Myocyte (in vitro differentiated cells): ENCODE results near the gene VASP. TPM values are rescaled to one million over a fixed set of nuclear protein-coding genes. Genes with fewer than 3 reads are reported as not detected.

Experiments used
- DNase-seq: peaks from one replicate; pipeline ENCODE4 v3.0.0-alpha.2; 2012; ENCODE audit warnings: low read depth
- polyA plus RNA-seq: library from polyadenylated mRNA; unstranded; fragments of >200 nt; gene quantifications from one replicate; pipeline ENCODE4 v1.2.1, GENCODE V29; 2012; ENCODE audit warnings: missing spikeins
- total RNA-seq: library from RNA; depleted of rRNA; stranded (reverse); fragments of >200 nt; gene quantifications from 2 replicates; pipeline ENCODE4 v1.2.3, GENCODE V29; 2014

Gene VASP
- 54.9 and 75.2 TPM in 2 replicates for total RNA-seq
- 49.3 TPM for polyA plus RNA-seq

DNA sequence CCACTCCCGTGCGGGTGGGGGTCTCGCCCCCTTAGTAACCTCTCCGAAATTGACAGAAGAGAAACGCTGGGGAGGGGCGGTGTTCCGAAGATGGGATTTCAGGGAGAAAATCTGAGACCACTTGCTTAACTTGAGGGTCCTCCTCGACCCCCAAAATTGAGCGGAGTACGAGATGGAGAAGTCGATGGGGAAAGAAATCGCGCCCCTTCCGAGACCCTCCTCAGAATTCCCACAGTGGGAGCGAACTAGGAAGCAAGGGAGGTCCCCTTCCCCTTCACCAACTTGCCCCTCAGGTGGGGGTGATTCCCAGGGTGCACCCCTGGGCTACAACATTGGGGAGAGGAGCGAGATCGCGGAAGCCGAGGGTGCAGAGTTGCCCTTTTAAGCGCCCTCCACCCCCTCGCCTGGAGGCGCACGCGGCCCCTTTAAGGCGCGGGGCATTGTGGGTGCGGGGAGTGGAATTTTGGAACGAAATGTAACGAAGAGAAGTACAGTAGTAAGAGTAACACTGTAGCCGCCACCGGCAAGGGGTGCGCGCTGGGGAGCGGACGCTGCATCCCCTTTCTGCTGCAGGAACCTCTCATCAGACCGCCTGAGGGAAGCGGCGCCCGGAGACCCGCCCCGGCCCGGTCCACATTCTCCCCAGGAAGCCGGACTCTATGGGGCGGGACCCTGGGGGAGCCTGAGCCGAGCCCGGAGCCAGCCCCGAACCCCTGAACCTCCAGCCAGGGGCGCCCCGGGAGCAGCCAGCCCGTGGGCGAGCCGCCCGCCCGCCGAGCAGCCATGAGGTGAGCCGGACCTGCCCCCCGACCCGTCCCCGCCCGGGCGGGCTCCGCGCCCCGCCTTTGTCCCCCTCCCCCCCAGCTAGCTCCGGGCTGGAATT is at the start of gene VASP:
TSS of gene VASP (plus strand) at position 491 of the 883 bp plus-strand sequence. CDS start at position 784, 293 bp downstream.
- peak; percentile 89 for DNase-seq

GRCh38 chr19:45457776-45458175 is 49.5 kb upstream of the VASP start:
- DNase-seq: no peak

GRCh38 chr19:45460807-45461347 is 46.4 kb upstream of the VASP start:
- no peak for DNase-seq

DNA sequence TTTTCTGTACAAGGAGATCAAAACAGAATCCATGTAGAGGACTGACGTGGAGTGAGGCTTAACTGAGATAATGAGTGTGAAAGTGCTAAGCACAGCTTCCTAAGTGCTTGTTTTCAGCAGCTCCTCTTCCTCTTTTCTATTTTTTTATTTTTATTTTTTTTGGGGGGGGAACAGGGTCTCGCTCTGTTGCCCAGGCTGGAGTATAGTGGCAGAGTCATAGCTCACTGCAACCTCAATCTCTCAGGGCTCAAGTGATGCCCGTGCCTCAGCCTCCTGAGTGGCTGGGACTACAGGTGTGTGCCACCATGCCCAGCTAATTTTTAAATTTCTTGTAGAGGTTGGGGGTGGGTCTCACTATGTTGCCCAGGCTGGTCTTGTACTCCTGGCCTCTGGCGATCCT is 45.1 kb upstream of the VASP start:
- DNase-seq: no peak

- DNase-seq: no peak
Observed at GRCh38 chr19:45463241-45463640, 44.0 kb upstream of the VASP start.

DNA sequence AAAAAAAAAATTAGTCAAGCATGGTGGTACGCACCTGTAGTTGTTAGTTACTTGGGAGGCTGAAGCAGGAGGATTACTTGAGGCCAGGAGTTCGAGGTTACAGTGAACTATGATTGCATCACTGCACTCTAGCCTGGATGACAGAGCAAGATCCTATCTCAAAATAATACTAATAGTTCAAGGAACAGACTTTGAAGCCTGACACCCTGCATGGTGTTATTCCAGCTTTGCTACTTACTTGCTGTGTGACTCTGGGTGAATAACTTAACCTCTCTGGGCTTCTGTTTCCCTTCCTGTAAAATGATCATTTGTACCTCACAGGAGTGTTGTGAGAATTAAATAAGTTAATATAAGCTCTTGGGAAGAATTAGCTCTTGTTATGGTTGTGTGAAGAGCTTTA is 43.0 kb upstream of the VASP start:
- DNase-seq: no peak

DNA sequence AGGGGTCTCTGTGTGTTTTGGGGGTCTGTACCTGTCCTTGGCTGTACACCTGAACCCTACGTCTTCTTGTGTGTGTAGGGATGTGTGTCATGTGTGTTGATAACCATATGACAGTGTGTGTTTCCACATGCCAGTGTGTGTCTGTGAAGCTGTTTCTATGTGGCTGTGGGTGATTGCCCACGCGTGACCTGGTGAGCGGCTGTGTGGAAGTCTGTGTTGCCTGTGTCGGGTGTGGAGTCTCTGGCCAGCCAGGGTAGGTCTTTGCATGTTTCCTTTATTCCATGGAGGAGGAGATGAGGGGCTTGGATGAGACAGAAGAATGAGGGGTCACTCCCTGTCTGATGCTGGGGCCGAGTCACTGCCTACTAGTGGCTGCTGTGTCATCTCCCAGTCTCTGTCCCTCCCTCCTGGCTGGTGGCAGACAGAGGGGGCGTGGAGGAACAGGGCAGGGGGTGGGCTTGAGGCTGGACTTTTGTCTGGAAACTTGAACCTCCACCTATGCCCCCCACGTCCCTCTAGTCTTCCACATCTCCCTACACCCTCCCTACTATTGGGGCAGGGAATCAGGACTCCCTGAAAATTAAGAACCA is 42.3 kb upstream of the VASP start:
- DNase-seq: no peak

DNA sequence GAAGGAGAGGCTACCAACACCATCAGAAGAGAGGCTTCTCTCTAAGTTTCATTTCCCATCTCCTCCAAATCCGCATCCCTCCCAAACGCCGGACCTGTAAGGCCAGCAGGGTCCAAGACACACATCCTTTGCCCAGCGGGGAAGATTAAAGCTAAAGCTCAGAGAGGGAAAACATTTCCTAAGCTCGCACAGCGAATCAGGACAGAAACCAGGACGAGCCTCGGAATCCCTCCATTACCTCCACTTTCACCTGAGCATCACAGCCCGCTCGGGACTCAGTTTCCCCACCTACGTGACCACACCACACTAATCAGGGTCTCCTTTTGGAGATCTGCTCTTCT is 40.2 kb upstream of the VASP start:
- DNase-seq: no peak

- DNase-seq: peak; percentile 96
Observed at GRCh38 chr19:45467456-45468158, 39.7 kb upstream of the VASP start, which contains the start of gene FOSB. Gene FOSB, plus strand, starts transcription at chr19:45467996. Its CDS starts 591 bp downstream, at chr19:45468587.

GRCh38 chr19:45468159-45468651 is 39.1 kb upstream of the VASP start:
- no peak for DNase-seq

GRCh38 chr19:45468803-45469131 is 38.5 kb upstream of the VASP start:
- no peak for DNase-seq

GRCh38 chr19:45469132-45469944 is 37.9 kb upstream of the VASP start:
- peak; percentile 97 for DNase-seq

DNA sequence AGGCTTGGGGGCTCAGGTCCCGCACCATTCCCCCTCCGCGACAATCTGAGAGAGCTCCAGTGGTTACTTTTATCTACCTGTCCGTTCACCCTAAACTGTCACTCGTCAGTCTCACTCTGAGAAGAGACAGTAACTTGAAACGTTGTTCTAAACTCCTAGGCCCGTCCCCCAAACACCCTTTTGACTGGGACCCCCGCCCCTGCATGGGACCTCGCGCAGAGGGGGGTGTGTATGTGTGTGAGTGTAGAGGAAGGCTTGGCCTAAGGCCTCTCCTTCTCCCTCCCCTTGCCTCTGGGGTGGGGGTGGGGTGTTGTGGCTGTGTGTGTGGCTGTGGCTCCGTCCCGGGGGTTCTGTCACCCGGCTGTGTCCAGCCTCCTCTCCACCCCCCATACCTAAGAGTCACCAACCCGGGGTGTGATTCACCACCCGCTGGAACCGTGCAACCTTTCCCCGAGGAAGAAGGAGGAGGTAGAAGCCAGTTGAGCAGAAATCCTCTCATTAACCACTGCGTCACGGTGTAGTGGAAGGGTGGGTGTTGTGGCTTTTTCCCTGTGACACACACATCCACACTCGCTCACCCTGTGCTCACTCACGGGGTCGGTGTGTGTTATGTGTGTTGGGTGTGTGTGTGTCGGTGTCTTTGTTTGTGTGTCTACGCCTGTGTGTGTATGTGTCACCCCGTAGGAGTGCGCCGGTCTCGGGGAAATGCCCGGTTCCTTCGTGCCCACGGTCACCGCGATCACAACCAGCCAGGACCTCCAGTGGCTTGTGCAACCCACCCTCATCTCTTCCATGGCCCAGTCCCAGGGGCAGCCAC is 37.1 kb upstream of the VASP start:
- DNase-seq: no peak

DNA sequence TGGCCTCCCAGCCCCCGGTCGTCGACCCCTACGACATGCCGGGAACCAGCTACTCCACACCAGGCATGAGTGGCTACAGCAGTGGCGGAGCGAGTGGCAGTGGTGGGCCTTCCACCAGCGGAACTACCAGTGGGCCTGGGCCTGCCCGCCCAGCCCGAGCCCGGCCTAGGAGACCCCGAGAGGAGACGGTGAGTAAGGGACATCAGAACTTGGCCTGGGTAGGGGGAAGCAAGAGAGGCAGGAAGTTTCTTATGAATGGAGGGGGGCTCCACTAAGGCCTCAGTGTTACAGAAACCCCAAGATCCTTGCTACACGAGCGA is 36.6 kb upstream of the VASP start:
- DNase-seq: no peak

DNA sequence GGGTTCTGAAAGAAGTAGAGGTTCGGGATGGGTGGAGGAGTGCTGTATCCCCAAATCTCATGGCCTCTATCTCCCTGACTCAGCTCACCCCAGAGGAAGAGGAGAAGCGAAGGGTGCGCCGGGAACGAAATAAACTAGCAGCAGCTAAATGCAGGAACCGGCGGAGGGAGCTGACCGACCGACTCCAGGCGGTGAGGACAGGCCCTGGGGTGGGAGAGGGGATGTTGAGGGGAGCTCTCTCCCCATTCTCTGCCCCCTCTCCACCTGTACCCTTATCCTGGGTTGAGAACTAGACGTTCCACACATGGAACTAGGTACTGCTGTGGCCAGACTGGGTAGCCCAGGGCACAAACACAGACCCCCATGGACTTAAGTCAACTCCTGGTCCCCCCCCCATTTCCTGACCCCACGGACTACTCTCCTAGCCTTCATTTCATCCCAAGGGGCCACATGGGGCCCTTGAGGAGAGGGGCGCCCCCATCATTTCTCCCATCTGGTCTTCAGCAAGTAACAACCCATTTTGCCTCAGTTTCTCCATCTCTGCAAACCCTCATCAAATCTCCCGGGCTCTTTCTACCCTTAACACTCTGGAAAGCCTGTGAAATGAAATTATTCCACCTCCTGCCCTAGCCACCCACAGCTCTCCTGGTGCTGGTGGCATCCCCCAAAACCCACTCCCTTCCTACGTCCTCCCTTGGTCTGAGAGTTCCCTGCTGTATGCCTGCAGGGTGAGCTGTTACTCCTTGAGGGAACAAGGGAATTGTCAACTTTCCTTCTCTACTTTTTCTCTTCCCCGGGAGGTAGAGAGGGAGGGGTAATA is 36.0 kb upstream of the VASP start:
- DNase-seq: no peak

- no peak for DNase-seq
Observed at GRCh38 chr19:45471931-45472562, 35.2 kb upstream of the VASP start.

GRCh38 chr19:45472563-45473366 is 34.5 kb upstream of the VASP start:
- DNase-seq: no peak

DNA sequence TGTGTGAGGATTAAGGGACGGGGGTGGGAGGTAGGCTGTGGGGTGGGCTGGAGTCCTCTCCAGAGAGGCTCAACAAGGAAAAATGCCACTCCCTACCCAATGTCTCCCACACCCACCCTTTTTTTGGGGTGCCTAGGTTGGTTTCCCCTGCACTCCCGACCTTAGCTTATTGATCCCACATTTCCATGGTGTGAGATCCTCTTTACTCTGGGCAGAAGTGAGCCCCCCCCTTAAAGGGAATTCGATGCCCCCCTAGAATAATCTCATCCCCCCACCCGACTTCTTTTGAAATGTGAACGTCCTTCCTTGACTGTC is 34.0 kb upstream of the VASP start:
- no peak for DNase-seq
